ENCODE data around the gene PRKCB.

PRKCB gene

DNA sequence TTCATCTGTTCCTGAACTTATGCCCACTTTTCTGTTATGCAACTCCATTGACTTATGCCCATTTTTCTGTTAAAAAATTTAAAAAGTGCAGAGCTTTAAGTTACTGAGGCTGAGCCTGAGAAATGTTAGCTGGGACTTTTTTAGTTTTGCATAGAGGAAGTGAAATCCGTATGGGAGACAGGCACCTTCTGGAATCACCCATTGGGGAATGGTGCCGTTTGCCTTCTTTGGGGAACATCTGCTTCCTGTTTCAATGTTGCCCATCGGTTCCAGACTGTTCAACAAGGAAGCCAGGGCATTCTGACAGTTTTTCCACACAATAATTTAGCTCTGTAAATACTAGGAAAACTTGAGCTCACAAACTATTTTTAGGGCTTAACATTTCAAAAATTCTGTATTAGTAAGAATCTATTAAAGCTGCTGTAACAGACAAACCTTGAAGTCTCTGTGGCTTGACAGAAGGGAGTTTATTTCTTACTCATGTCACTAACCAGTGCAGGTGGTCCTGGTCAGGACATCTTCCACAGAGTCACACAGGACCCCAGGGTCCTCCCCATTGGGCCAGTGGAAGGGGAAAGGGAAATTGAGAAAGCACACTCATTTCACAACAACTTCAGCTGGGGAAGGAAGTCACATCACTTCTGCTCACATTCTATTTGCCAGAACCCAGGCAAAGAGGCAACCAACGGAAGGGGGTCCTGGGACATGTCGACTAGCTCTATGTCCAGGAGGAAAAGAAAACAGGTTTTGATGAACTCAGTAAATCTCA, 17.2 kb downstream of the PRKCB start:
- peaks cover 5% of the 10 kb centered on the region; the same call in 1 of the 2 replicates for H3K9me3 ChIP-seq (ENCODE audit: control insufficient read depth, insufficient read depth, low read length)
- no peaks in the 10 kb centered on the region for H3K79me2 ChIP-seq (ENCODE audit: control insufficient read depth, low read length)
- no peaks in the 10 kb centered on the region for H3K9me2 ChIP-seq (replicated peaks; ENCODE audit: control insufficient read depth, low read length)
- no peak for TF ChIP-seq EZH2phosphoT487 (IDR thresholded peaks at IDR 0.05; ENCODE audit: borderline replicate concordance, low read length)
- TF ChIP-seq CTCF (IDR thresholded peaks at IDR 0.05; ENCODE audit: low read depth, low read length, poor library complexity, severe bottlenecking) = no peak
- no peak overlapping the region for H3K4me3 ChIP-seq (ENCODE audit: low read length)
- no peak overlapping the region for H3K4me2 ChIP-seq (ENCODE audit: low read length)
- no peaks in the 10 kb centered on the region for H3F3A ChIP-seq (ENCODE audit: control insufficient read depth, insufficient read depth)
- H3K27ac ChIP-seq (ENCODE audit: low read depth, low read length) = no peak overlapping the region
- no peaks in the 10 kb centered on the region for H3K27me3 ChIP-seq (ENCODE audit: control insufficient read depth, low read length)
- H3K4me1 ChIP-seq (ENCODE audit: control insufficient read depth, low read length) = peaks cover 51% of the 10 kb centered on the region
- 0 out of 2 replicates have a peak, but pooled peaks cover 4% of the 10 kb centered on the region for H3K36me3 ChIP-seq (ENCODE audit: control insufficient read depth, low read length)
- H4K20me1 ChIP-seq (ENCODE audit: control insufficient read depth, insufficient read depth, low read depth, low read length) = no peaks in the 10 kb centered on the region

DNA sequence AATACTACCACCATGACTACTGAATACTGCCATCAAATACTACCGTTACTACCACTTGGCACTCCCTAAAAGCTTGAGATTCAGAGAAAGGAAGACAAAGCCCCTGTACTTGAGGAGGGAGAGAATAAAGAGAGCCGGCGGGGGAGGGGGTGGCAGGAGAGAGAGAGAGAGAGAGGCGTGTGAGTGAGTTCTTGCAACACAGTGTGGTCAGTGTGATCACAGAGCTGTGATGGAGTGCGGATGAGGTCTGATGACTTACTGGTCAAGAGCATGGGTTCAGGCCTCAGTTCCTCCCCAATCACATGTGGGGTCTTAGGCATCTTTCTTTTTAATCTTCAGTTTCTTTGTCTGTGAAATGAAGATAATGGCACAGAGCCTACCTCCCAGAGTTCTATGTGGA, 19.2 kb downstream of the PRKCB start:
- H3K9me2 ChIP-seq (replicated peaks; ENCODE audit: control insufficient read depth, low read length) = no peaks in the 10 kb centered on the region
- no peak overlapping the region for H3K27ac ChIP-seq (ENCODE audit: low read depth, low read length)
- H3K36me3 ChIP-seq (ENCODE audit: control insufficient read depth, low read length) = 0 out of 2 replicates have a peak, but pooled peaks cover 4% of the 10 kb centered on the region
- H3K79me2 ChIP-seq (ENCODE audit: control insufficient read depth, low read length) = no peaks in the 10 kb centered on the region
- no peak overlapping the region for H3K4me3 ChIP-seq (ENCODE audit: low read length)
- peaks cover 55% of the 10 kb centered on the region for H3K4me1 ChIP-seq (ENCODE audit: control insufficient read depth, low read length)
- no peaks in the 10 kb centered on the region for H4K20me1 ChIP-seq (ENCODE audit: control insufficient read depth, insufficient read depth, low read depth, low read length)
- no peaks in the 10 kb centered on the region; the same call in 1 of the 2 replicates for H3F3A ChIP-seq (ENCODE audit: control insufficient read depth, insufficient read depth)
- H3K9me3 ChIP-seq (ENCODE audit: control insufficient read depth, insufficient read depth, low read length) = peaks cover 5% of the 10 kb centered on the region; the same call in 1 of the 2 replicates
- H3K27me3 ChIP-seq (ENCODE audit: control insufficient read depth, low read length) = no peaks in the 10 kb centered on the region
- TF ChIP-seq EZH2phosphoT487 (IDR thresholded peaks at IDR 0.05; ENCODE audit: borderline replicate concordance, low read length) = no peak
- no peak for TF ChIP-seq CTCF (IDR thresholded peaks at IDR 0.05; ENCODE audit: low read depth, low read length, poor library complexity, severe bottlenecking)
- H3K4me2 ChIP-seq (ENCODE audit: low read length) = no peak overlapping the region

- Histone ChIP-seq H3K4me1 (ENCODE audit: control insufficient read depth, low read length) (peaks cover 58% of the 10 kb centered on the region), H3K4me3 (ENCODE audit: low read length) (no peak overlapping the region), H3K4me2 (ENCODE audit: low read length) (no peak overlapping the region), H3K27me3 (ENCODE audit: control insufficient read depth, low read length) (no peaks in the 10 kb centered on the region), H3K79me2 (ENCODE audit: control insufficient read depth, low read length) (no peaks in the 10 kb centered on the region), H3K9me2 (replicated peaks; ENCODE audit: control insufficient read depth, low read length) (no peaks in the 10 kb centered on the region), H4K20me1 (ENCODE audit: control insufficient read depth, insufficient read depth, low read depth, low read length) (no peaks in the 10 kb centered on the region), H3K9me3 (ENCODE audit: control insufficient read depth, insufficient read depth, low read length) (peaks cover 3% of the 10 kb centered on the region; the same call in 1 of the 2 replicates), H3K36me3 (ENCODE audit: control insufficient read depth, low read length) (0 out of 2 replicates have a peak, but pooled peaks cover 2% of the 10 kb centered on the region), H3K27ac (ENCODE audit: low read depth, low read length) (no peak overlapping the region), H3F3A (ENCODE audit: control insufficient read depth, insufficient read depth) (peaks cover 4% of the 10 kb centered on the region; the same call in 1 of the 2 replicates)
- TF ChIP-seq CTCF (IDR thresholded peaks at IDR 0.05; ENCODE audit: low read depth, low read length, poor library complexity, severe bottlenecking) (no peak), EZH2phosphoT487 (IDR thresholded peaks at IDR 0.05; ENCODE audit: borderline replicate concordance, low read length) (no peak)
Observed at GRCh38 chr16:23856251-23856709, 20.5 kb downstream of the PRKCB start.
